ENCODE data around the gene GRIN2C. TPM values are rescaled to one million over a fixed set of nuclear protein-coding genes. Genes with fewer than 3 reads are reported as not detected.

Gene GRIN2C
- total RNA-seq, 1 experiment from 2014 or later, result 0.11 TPM

GRCh38 chr17:74800531-74800930, 59.2 kb downstream of the GRIN2C start:
- Histone ChIP-seq H3K4me2 (no peak overlapping the region), H3K9me3 (ENCODE audit: insufficient read depth, low read depth) (no peaks in the 10 kb centered on the region), H3K36me3 (ENCODE audit: low read depth) (no peaks in the 10 kb centered on the region), H4K20me1 (ENCODE audit: insufficient read depth) (no peaks in the 10 kb centered on the region), H2AFZ (no peak overlapping the region), H3K79me2 (ENCODE audit: low read depth) (no peaks in the 10 kb centered on the region), H3K4me3 (no peak overlapping the region), H3K27me3 (ENCODE audit: insufficient read depth, low read depth) (no peaks in the 10 kb centered on the region), H3K4me1 (replicated peaks; ENCODE audit: insufficient read depth) (no peaks in the 10 kb centered on the region), H3K27ac (no peak overlapping the region), H3F3A (ENCODE audit: insufficient read depth, low read depth) (no peaks in the 10 kb centered on the region), H3K9me2 (ENCODE audit: insufficient read depth) (no peaks in the 10 kb centered on the region)
- intact Hi-C loops (cut with micrococcal nuclease; ENCODE audit: unreplicated experiment), result no loop called here
- no peak for DNase-seq
- no TSS peak for BruUV-seq (replicated peaks)
- ChIA-PET CTCF (no interaction called here), POLR2A (ENCODE audit: unreplicated experiment) (no interaction called here)
- no peak for TF ChIP-seq EZH2 (IDR thresholded peaks at IDR 0.05; ENCODE audit: low read depth)
- TF ChIP-seq CTCF (conservative IDR thresholded peaks at IDR 0.05), result no peak

GRCh38 chr17:74799097-74799496, 60.6 kb downstream of the GRIN2C start:
- H3K27ac ChIP-seq, result no peak overlapping the region
- DNase-seq, result no peak
- no peaks in the 10 kb centered on the region for H3F3A ChIP-seq (ENCODE audit: insufficient read depth, low read depth)
- no peaks in the 10 kb centered on the region for H4K20me1 ChIP-seq (ENCODE audit: insufficient read depth)
- POLR2A ChIA-PET (ENCODE audit: unreplicated experiment), result no interaction called here
- intact Hi-C loops (cut with micrococcal nuclease; ENCODE audit: unreplicated experiment), result no loop called here
- no peak for TF ChIP-seq CTCF (conservative IDR thresholded peaks at IDR 0.05)
- TF ChIP-seq EZH2 (IDR thresholded peaks at IDR 0.05; ENCODE audit: low read depth), result no peak
- H2AFZ ChIP-seq, result no peak overlapping the region
- no peaks in the 10 kb centered on the region for H3K36me3 ChIP-seq (ENCODE audit: low read depth)
- no peaks in the 10 kb centered on the region for H3K27me3 ChIP-seq (ENCODE audit: insufficient read depth, low read depth)
- H3K79me2 ChIP-seq (ENCODE audit: low read depth), result no peaks in the 10 kb centered on the region
- no peak overlapping the region for H3K4me2 ChIP-seq
- no TSS peak for BruUV-seq (replicated peaks)
- no peak overlapping the region for H3K4me3 ChIP-seq
- H3K9me2 ChIP-seq (ENCODE audit: insufficient read depth), result no peaks in the 10 kb centered on the region
- H3K4me1 ChIP-seq (replicated peaks; ENCODE audit: insufficient read depth), result no peaks in the 10 kb centered on the region
- no peaks in the 10 kb centered on the region for H3K9me3 ChIP-seq (ENCODE audit: insufficient read depth, low read depth)
- CTCF ChIA-PET, result no interaction called here

- no TSS peak for BruUV-seq (replicated peaks)
- no peaks in the 10 kb centered on the region for H3K79me2 ChIP-seq (ENCODE audit: low read depth)
- TF ChIP-seq CTCF (conservative IDR thresholded peaks at IDR 0.05) (no peak), EZH2 (IDR thresholded peaks at IDR 0.05; ENCODE audit: low read depth) (no peak)
- H4K20me1 ChIP-seq (ENCODE audit: insufficient read depth), result no peaks in the 10 kb centered on the region
- intact Hi-C loops (cut with micrococcal nuclease; ENCODE audit: unreplicated experiment), result no loop called here
- H3K4me1 ChIP-seq (replicated peaks; ENCODE audit: insufficient read depth), result no peaks in the 10 kb centered on the region
- no peaks in the 10 kb centered on the region for H3K36me3 ChIP-seq (ENCODE audit: low read depth)
- no peak overlapping the region for H3K27ac ChIP-seq
- H3K9me3 ChIP-seq (ENCODE audit: insufficient read depth, low read depth), result no peaks in the 10 kb centered on the region
- ChIA-PET CTCF (no interaction called here), POLR2A (ENCODE audit: unreplicated experiment) (no interaction called here)
- no peaks in the 10 kb centered on the region for H3K27me3 ChIP-seq (ENCODE audit: insufficient read depth, low read depth)
- no peak overlapping the region for H2AFZ ChIP-seq
- no peaks in the 10 kb centered on the region for H3F3A ChIP-seq (ENCODE audit: insufficient read depth, low read depth)
- no peak for DNase-seq
- H3K4me2 ChIP-seq, result no peak overlapping the region
- H3K9me2 ChIP-seq (ENCODE audit: insufficient read depth), result no peaks in the 10 kb centered on the region
- H3K4me3 ChIP-seq, result no peak overlapping the region
Observed at GRCh38 chr17:74798239-74798707, 61.4 kb downstream of the GRIN2C start.

Measured in PC-9 (cell line).